ENCODE data around the gene ATP9A. TPM values are rescaled to one million over a fixed set of nuclear protein-coding genes. Genes with fewer than 3 reads are reported as not detected.
A peak's percentile ranks its signal among the peaks of the same experiment; 100 is the strongest.

The ATP9A gene
- total RNA-seq, 1 experiment from 2014 or later = 16.8 TPM

GRCh38 chr20:51631011-51631950 lies 136.9 kb downstream of the ATP9A start (continued):
- TF ChIP-seq REST (IDR thresholded peaks at IDR 0.05; ENCODE audit: low read depth) (no peak), ELF1 (IDR thresholded peaks at IDR 0.05; ENCODE audit: borderline replicate concordance, low read depth) (no peak), FOSL1 (IDR thresholded peaks at IDR 0.05; ENCODE audit: low read depth) (peak; percentile 95), CEBPB (IDR thresholded peaks at IDR 0.05; ENCODE audit: low read depth) (peak; percentile 97), EZH2phosphoT487 (IDR thresholded peaks at IDR 0.05; ENCODE audit: borderline replicate concordance) (no peak), JUND (IDR thresholded peaks at IDR 0.05) (peak; percentile 97), YY1 (IDR thresholded peaks at IDR 0.05; ENCODE audit: extremely low read depth, insufficient replicate concordance, low read depth, low read length) (no peak), RAD21 (IDR thresholded peaks at IDR 0.05; ENCODE audit: low read depth) (peak; percentile 15; the same call in 1 of the 2 replicates), SIN3A (IDR thresholded peaks at IDR 0.05; ENCODE audit: low read depth) (peak; percentile 72), ZNF274 (IDR thresholded peaks at IDR 0.05; ENCODE audit: low read depth, low read length) (no peak)
- TF ChIP-seq, protein P1, sequence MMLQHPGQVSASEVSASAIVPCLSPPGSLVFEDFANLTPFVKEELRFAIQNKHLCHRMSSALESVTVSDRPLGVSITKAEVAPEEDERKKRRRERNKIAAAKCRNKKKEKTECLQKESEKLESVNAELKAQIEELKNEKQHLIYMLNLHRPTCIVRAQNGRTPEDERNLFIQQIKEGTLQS (IDR thresholded peaks at IDR 0.05) = no peak
- TF ChIP-seq, protein P2, sequence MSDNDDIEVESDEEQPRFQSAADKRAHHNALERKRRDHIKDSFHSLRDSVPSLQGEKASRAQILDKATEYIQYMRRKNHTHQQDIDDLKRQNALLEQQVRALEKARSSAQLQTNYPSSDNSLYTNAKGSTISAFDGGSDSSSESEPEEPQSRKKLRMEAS (IDR thresholded peaks at IDR 0.05) = peak; percentile 70; the same call in 1 of the 2 replicates

Measured in HCT116 (cell line).